ENCODE data around the gene RIMBP2.

RIMBP2 gene

DNA sequence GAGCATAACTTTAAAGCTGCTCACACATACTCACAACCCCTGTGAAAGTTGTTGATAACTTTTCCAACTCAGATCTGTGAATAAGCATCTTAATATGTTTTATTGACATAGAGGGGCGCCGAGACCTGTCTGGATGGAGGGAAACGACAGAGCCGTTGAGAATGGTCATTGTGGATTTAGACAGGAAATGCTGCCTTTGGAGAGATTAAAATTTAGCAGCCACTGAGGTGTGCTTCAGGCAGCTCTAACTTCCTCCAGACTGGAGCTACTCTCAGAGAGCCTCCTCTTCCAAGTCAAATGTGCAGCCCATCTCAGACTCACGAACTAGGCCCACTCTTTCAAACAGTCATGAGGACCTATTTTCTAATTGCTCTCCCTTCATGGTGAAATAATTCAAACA lies 90.9 kb downstream of the RIMBP2 start:
- Mint-ChIP-seq H3K27ac (no peak overlapping the region), H3K9me3 (no peaks in the 10 kb centered on the region), H3K36me3 (no peaks in the 10 kb centered on the region), H3K4me3 (no peak overlapping the region), H3K4me1 (no peaks in the 10 kb centered on the region), H3K27me3 (no peaks in the 10 kb centered on the region)
- no peak for ATAC-seq

DNA sequence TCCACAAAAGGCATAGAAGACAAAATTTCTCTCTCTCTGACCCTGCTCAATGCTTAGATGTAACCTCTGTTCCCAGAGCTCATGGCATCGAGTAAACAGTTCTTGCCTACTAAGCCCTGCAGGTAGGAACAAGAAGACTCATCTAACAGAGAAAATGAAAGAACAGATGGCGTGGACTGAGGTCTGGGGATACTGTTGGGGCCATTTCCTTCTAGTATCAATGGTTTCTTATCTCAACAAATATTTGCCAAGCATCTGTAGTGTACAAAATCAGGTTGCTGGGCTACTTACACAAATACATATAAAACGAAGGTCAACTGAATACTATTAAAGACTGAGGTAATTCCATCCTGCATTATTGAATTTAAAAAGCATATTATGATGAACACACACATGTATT lies 93.3 kb downstream of the RIMBP2 start:
- Mint-ChIP-seq H3K27ac (no peak overlapping the region), H3K9me3 (no peaks in the 10 kb centered on the region), H3K27me3 (no peaks in the 10 kb centered on the region), H3K4me1 (no peaks in the 10 kb centered on the region), H3K4me3 (no peak overlapping the region), H3K36me3 (no peaks in the 10 kb centered on the region)
- no peak for ATAC-seq

DNA sequence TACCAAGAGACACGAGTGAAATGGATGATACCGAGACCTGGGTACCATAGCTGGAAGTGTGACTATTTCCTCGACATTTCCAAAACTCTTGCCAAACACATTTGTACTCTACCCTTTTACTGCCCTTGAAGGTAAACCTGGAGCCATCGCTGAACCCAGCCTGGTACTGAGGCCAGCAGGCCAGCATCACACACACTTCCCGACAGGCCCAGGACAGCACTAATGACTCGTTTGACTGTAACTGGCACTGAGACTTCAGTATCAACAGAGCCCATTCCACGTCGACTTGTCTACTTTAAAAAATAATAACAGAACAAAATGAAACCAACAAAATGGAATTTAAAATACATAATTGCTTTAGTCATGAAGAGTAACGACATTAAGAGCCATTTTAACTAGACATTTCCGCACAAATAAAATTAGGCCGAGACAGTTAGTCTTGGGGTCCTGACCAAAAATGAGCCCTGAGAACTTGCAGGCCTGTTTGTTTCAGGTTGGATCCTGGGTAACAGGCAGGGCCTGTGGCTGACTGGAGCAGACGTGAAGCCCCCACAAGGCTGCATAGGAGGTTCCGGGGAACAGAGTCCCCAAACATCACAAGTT lies 94.3 kb downstream of the RIMBP2 start:
- H3K27ac Mint-ChIP-seq: no peak overlapping the region
- H3K27me3 Mint-ChIP-seq: no peaks in the 10 kb centered on the region
- no peak for ATAC-seq
- H3K4me3 Mint-ChIP-seq: no peak overlapping the region
- no peaks in the 10 kb centered on the region for H3K4me1 Mint-ChIP-seq
- no peaks in the 10 kb centered on the region for H3K36me3 Mint-ChIP-seq
- H3K9me3 Mint-ChIP-seq: no peaks in the 10 kb centered on the region

- Mint-ChIP-seq H3K9me3 (no peaks in the 10 kb centered on the region), H3K4me3 (no peak overlapping the region), H3K27me3 (no peaks in the 10 kb centered on the region), H3K27ac (no peak overlapping the region), H3K4me1 (no peaks in the 10 kb centered on the region), H3K36me3 (no peaks in the 10 kb centered on the region)
- ATAC-seq: no peak
These were observed 95.3 kb downstream of the RIMBP2 start for GRCh38 chr12:130620756-130621155.

- H3K4me1 Mint-ChIP-seq: no peaks in the 10 kb centered on the region
- H3K27ac Mint-ChIP-seq: no peak overlapping the region
- H3K9me3 Mint-ChIP-seq: no peaks in the 10 kb centered on the region
- ATAC-seq: no peak
- no peaks in the 10 kb centered on the region for H3K27me3 Mint-ChIP-seq
- H3K4me3 Mint-ChIP-seq: no peak overlapping the region
- no peaks in the 10 kb centered on the region for H3K36me3 Mint-ChIP-seq
These were observed 95.8 kb downstream of the RIMBP2 start for GRCh38 chr12:130620281-130620680.

GRCh38 chr12:130619385-130620001 lies 96.6 kb downstream of the RIMBP2 start:
- Mint-ChIP-seq H3K36me3 (no peaks in the 10 kb centered on the region), H3K27ac (no peak overlapping the region), H3K9me3 (no peaks in the 10 kb centered on the region), H3K4me1 (no peaks in the 10 kb centered on the region), H3K4me3 (no peak overlapping the region), H3K27me3 (no peaks in the 10 kb centered on the region)
- no peak for ATAC-seq

DNA sequence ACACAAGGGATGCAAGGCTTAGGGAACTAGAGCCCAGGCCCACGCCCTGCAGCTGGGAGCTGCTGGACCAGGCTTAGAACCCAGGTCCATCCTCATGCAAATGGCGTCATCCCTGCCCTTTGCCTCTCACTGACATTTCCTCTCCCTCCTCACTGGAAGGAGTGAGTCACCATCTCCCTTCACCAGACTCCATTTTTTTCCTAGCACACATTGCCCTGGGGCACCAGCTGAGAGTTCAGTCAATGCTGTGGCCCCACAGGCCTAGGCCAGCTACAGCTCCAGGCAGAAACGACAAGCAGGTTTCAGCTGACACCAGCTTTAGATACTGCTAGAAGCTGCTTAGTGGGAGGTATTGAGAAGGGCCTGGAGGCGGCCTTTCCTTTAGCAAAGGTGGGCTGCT lies 98.9 kb downstream of the RIMBP2 start:
- H3K4me3 Mint-ChIP-seq: no peak overlapping the region
- H3K27me3 Mint-ChIP-seq: no peaks in the 10 kb centered on the region
- ATAC-seq: no peak
- H3K36me3 Mint-ChIP-seq: no peaks in the 10 kb centered on the region
- no peak overlapping the region for H3K27ac Mint-ChIP-seq
- H3K9me3 Mint-ChIP-seq: no peaks in the 10 kb centered on the region
- no peaks in the 10 kb centered on the region for H3K4me1 Mint-ChIP-seq

- ATAC-seq: no peak
- no peaks in the 10 kb centered on the region for H3K27me3 Mint-ChIP-seq
- no peak overlapping the region for H3K4me3 Mint-ChIP-seq
- no peaks in the 10 kb centered on the region for H3K9me3 Mint-ChIP-seq
- no peaks in the 10 kb centered on the region for H3K4me1 Mint-ChIP-seq
- H3K36me3 Mint-ChIP-seq: no peaks in the 10 kb centered on the region
- H3K27ac Mint-ChIP-seq: no peak overlapping the region
These were observed 100.2 kb downstream of the RIMBP2 start for GRCh38 chr12:130615861-130616345.

- ATAC-seq: no peak
- Mint-ChIP-seq H3K27ac (no peak overlapping the region), H3K4me3 (no peak overlapping the region), H3K9me3 (no peaks in the 10 kb centered on the region), H3K27me3 (no peaks in the 10 kb centered on the region), H3K4me1 (no peaks in the 10 kb centered on the region), H3K36me3 (no peaks in the 10 kb centered on the region)
These were observed 101.6 kb downstream of the RIMBP2 start for GRCh38 chr12:130614530-130614905.

GRCh38 chr12:130613831-130614529 lies 102.1 kb downstream of the RIMBP2 start:
- no peak overlapping the region for H3K27ac Mint-ChIP-seq
- H3K4me3 Mint-ChIP-seq: no peak overlapping the region

GRCh38 chr12:130613131-130613530 lies 103.0 kb downstream of the RIMBP2 start:
- no peak overlapping the region for H3K4me3 Mint-ChIP-seq

More at GRCh38 chr12:130613831-130614529, 102.1 kb downstream of the RIMBP2 start:
- no peaks in the 10 kb centered on the region for H3K36me3 Mint-ChIP-seq
- H3K9me3 Mint-ChIP-seq: no peaks in the 10 kb centered on the region
- H3K4me1 Mint-ChIP-seq: no peaks in the 10 kb centered on the region
- no peaks in the 10 kb centered on the region for H3K27me3 Mint-ChIP-seq
- ATAC-seq: no peak

GRCh38 chr12:130611026-130611905 lies 104.8 kb downstream of the RIMBP2 start:
- Mint-ChIP-seq H3K9me3 (no peaks in the 10 kb centered on the region), H3K27ac (no peak overlapping the region), H3K4me3 (no peak overlapping the region), H3K36me3 (no peaks in the 10 kb centered on the region), H3K4me1 (no peaks in the 10 kb centered on the region), H3K27me3 (no peaks in the 10 kb centered on the region)
- no peak for ATAC-seq

More at GRCh38 chr12:130613131-130613530, 103.0 kb downstream of the RIMBP2 start:
- Mint-ChIP-seq H3K36me3 (no peaks in the 10 kb centered on the region), H3K27me3 (no peaks in the 10 kb centered on the region), H3K9me3 (no peaks in the 10 kb centered on the region), H3K4me1 (no peaks in the 10 kb centered on the region), H3K27ac (no peak overlapping the region)
- ATAC-seq: no peak

DNA sequence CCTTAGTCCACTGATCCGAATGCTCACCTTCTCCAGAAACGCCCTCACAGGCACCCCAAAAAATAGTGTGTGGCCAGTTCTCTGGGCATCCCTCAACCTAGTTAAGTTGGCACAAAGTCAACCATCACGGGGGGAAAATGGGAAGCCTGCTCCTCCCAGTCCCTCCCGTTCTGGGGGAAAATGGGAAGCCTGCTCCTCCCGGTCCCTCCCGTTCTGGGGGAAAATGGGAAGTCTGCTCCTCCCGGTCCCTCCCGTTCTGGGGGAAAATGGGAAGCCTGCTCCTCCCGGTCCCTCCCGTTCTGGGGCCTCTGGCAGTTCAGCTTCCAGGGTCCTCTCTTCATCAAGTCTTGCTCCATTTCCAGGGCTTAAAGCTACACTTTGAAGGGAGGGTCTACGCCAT lies 106.1 kb downstream of the RIMBP2 start:
- no peak for ATAC-seq
- Mint-ChIP-seq H3K27me3 (no peaks in the 10 kb centered on the region), H3K36me3 (no peaks in the 10 kb centered on the region), H3K4me3 (no peak overlapping the region), H3K27ac (no peak overlapping the region), H3K9me3 (no peaks in the 10 kb centered on the region), H3K4me1 (no peaks in the 10 kb centered on the region)

DNA sequence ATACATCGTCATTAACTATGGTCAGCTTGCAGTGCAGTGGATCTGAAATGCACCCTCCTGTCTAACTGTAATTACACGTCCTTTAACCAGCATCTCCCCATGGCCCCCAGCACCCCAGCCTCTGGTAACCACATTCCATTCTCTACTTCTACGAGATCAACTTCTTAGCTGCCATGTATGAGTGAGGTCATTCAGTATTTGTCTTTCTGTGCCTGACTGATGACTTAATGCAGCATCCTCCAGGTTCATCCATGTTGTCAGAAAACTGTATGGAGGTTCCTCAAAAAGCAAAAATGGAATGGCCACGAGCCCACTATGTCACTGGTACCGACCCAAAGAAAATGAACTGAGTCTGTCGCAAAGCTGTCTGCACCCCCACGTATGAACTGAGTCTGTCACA lies 107.3 kb downstream of the RIMBP2 start:
- H3K4me3 Mint-ChIP-seq: no peak overlapping the region
- no peak for ATAC-seq
- H3K4me1 Mint-ChIP-seq: no peaks in the 10 kb centered on the region
- no peaks in the 10 kb centered on the region for H3K9me3 Mint-ChIP-seq
- no peak overlapping the region for H3K27ac Mint-ChIP-seq
- H3K36me3 Mint-ChIP-seq: no peaks in the 10 kb centered on the region
- no peaks in the 10 kb centered on the region for H3K27me3 Mint-ChIP-seq

DNA sequence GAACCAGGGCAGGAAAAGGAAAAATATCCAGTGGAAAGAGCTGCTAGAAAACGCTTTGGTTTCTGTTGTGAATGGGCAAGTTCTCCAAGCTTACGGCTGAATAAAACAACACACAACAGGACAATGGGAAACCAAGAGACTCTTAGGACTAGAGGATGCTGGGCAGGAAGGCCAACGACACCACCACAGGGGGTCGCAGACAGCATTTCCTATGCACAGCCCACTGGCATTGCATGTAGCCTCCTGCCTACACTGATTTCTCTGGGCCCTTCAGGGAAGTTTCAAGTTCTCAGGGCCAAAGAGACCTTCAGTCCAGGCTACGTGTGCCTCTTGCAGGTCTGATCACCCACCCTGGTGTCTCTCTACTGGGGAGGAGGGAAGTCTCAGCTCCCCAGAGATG lies 108.0 kb downstream of the RIMBP2 start:
- no peak for ATAC-seq
- no peak overlapping the region for H3K27ac Mint-ChIP-seq
- H3K36me3 Mint-ChIP-seq: no peaks in the 10 kb centered on the region
- peaks cover 2% of the 10 kb centered on the region for H3K9me3 Mint-ChIP-seq
- H3K4me3 Mint-ChIP-seq: no peak overlapping the region
- H3K4me1 Mint-ChIP-seq: no peaks in the 10 kb centered on the region
- no peaks in the 10 kb centered on the region for H3K27me3 Mint-ChIP-seq
